HepG2 (cell line): Measurements from ENCODE around the gene EMC9. TPM values are rescaled to one million over a fixed set of nuclear protein-coding genes. Genes with fewer than 3 reads are reported as not detected.

Experiments
- CBFB ChIP-seq: sonication (generic); formaldehyde crosslinking; IDR thresholded peaks from 2 replicates; pipeline ENCODE4 v1.4.0; 2020; ENCODE audit warnings: missing genetic modification reagents
- EP300 ChIP-seq, 3 experiments: sonication (generic) in 1 of 3; formaldehyde crosslinking in 1 of 3; IDR thresholded peaks; 2 replicates each; pipeline versions ENCODE4 v1.5.1 to v1.6.1; 2011 to 2020; ENCODE audit warnings: low read depth in 2 of 3, low read length in 2 of 3, borderline replicate concordance in 1 of 3, improper control_type of control experiment in 1 of 3, mild to moderate bottlenecking in 1 of 3, missing genetic modification reagents in 1 of 3, moderate library complexity in 1 of 3
- FOXO1 ChIP-seq: sonication (generic); formaldehyde crosslinking; IDR thresholded peaks from 2 replicates; pipeline ENCODE4 v1.4.0; 2020; ENCODE audit warnings: missing genetic modification reagents
- FOXP1 ChIP-seq, 2 experiments: fragments of 450-650 bp in 1 of 2; IDR thresholded peaks; 2 replicates each; pipeline ENCODE4 v1.6.1; 2017 to 2018; ENCODE audit warnings: antibody characterized with exemption in 1 of 2
- HES4 ChIP-seq: sonication (generic); formaldehyde crosslinking; IDR thresholded peaks from 2 replicates; pipeline ENCODE4 v1.9.0; 2021; ENCODE audit warnings: mild to moderate bottlenecking, missing genetic modification reagents, borderline replicate concordance
- KLF13 ChIP-seq: sonication (generic); formaldehyde crosslinking; IDR thresholded peaks from 2 replicates; pipeline ENCODE4 v1.4.0; 2020; ENCODE audit warnings: mild to moderate bottlenecking, missing genetic modification reagents
- NCOA1 ChIP-seq: sonication (generic); formaldehyde crosslinking; IDR thresholded peaks from 2 replicates; pipeline ENCODE4 v1.9.0; 2021; ENCODE audit warnings: missing genetic modification reagents
- NFAT5 ChIP-seq: sonication (generic); formaldehyde crosslinking; IDR thresholded peaks from 2 replicates; pipeline ENCODE4 v1.4.0; 2020; ENCODE audit warnings: missing genetic modification reagents
- PCBP2 ChIP-seq: fragments of 200-400 bp; formaldehyde crosslinking; optimal IDR thresholded peaks from 2 replicates; pipeline ENCODE3; 2018; ENCODE audit warnings: low read length, low read depth; ENCODE audit not compliant: poor library complexity, severe bottlenecking
- PRMT3 ChIP-seq: sonication (generic); formaldehyde crosslinking; IDR thresholded peaks from 2 replicates; pipeline ENCODE4 v1.8.1; 2022; ENCODE audit warnings: low read depth, mild to moderate bottlenecking, moderate library complexity, missing genetic modification reagents, borderline replicate concordance
- PRPF4 ChIP-seq: fragments of 200-400 bp; formaldehyde crosslinking; IDR thresholded peaks from 2 replicates; pipeline ENCODE4 v1.6.1; 2016; ENCODE audit warnings: low read length, low read depth; ENCODE audit not compliant: poor library complexity, severe bottlenecking
- RARG ChIP-seq: sonication (generic); formaldehyde crosslinking; IDR thresholded peaks from 2 replicates; pipeline ENCODE4 v1.4.0; 2020; ENCODE audit warnings: low read depth, mild to moderate bottlenecking, missing genetic modification reagents
- RFXAP ChIP-seq: sonication (generic); formaldehyde crosslinking; IDR thresholded peaks from 2 replicates; pipeline ENCODE4 v1.4.0; 2020; ENCODE audit warnings: missing genetic modification reagents, borderline replicate concordance
- SIN3B ChIP-seq: fragments of 150-350 bp; IDR thresholded peaks from 2 replicates; pipeline ENCODE4 v1.6.1; 2014; ENCODE audit warnings: low read length
- XRCC5 ChIP-seq: fragments of 200-400 bp; formaldehyde crosslinking; optimal IDR thresholded peaks from 2 replicates; pipeline ENCODE3; 2017; ENCODE audit warnings: mild to moderate bottlenecking, low read length
- ZBTB7B ChIP-seq: sonication (generic); formaldehyde crosslinking; IDR thresholded peaks from 2 replicates; pipeline ENCODE4 v1.4.0; 2020; ENCODE audit warnings: missing genetic modification reagents
- ZFAT ChIP-seq: sonication (generic); formaldehyde crosslinking; conservative IDR thresholded peaks from 2 replicates; pipeline ENCODE4 v1.8.1; 2023; ENCODE audit warnings: missing genetic modification reagents, inconsistent platforms
- ZMAT3 ChIP-seq: sonication (generic); formaldehyde crosslinking; conservative IDR thresholded peaks from 2 replicates; pipeline ENCODE4 v1.7.0; 2021; ENCODE audit warnings: missing genetic modification reagents
- ZNF138 ChIP-seq: sonication (generic); formaldehyde crosslinking; IDR thresholded peaks from 2 replicates; pipeline ENCODE4 v1.5.0; 2020; ENCODE audit warnings: mild to moderate bottlenecking, low read depth, missing genetic modification reagents
- ZNF317 ChIP-seq: sonication (generic); formaldehyde crosslinking; IDR thresholded peaks from 2 replicates; pipeline ENCODE4 v1.5.0; 2020; ENCODE audit warnings: mild to moderate bottlenecking, missing genetic modification reagents
- ZNF343 ChIP-seq: sonication (generic); formaldehyde crosslinking; IDR thresholded peaks from 2 replicates; pipeline ENCODE4 v1.4.0; 2020; ENCODE audit warnings: mild to moderate bottlenecking, missing genetic modification reagents
- ZNF530 ChIP-seq: sonication (generic); formaldehyde crosslinking; IDR thresholded peaks from 2 replicates; pipeline ENCODE4 v1.5.0; 2020; ENCODE audit warnings: low read depth, mild to moderate bottlenecking, missing genetic modification reagents
- ZNF576 ChIP-seq: sonication (generic); formaldehyde crosslinking; IDR thresholded peaks from 2 replicates; pipeline ENCODE4 v1.4.0; 2020; ENCODE audit warnings: mild to moderate bottlenecking, missing genetic modification reagents
- ZNF772 ChIP-seq: sonication (generic); formaldehyde crosslinking; IDR thresholded peaks from 2 replicates; pipeline ENCODE4 v1.5.0; 2020; ENCODE audit warnings: mild to moderate bottlenecking, missing genetic modification reagents
- ZNF883 ChIP-seq: sonication (generic); formaldehyde crosslinking; IDR thresholded peaks from 2 replicates; pipeline ENCODE4 v1.5.1; 2020; ENCODE audit warnings: mild to moderate bottlenecking, missing genetic modification reagents; ENCODE audit errors: not compliant biosample characterization
- ZSCAN30 ChIP-seq: sonication (generic); formaldehyde crosslinking; IDR thresholded peaks from 2 replicates; pipeline ENCODE4 v1.5.0; 2020; ENCODE audit warnings: mild to moderate bottlenecking, missing genetic modification reagents
- polyA plus RNA-seq, 8 experiments: library from polyadenylated mRNA; depleted of rRNA in 3 of 8; stranded (reverse) in 7 of 8; unstranded in 1 of 8; fragments of >200 nt; fragmentation: Illumina TruSeq in 4 of 8; extraction: Trizol in 4 of 8; gene quantifications; 2 replicates each; pipeline versions ENCODE4 v1.2.1 to v1.2.3, GENCODE V29; 2011 to 2016; ENCODE audit warnings: low read depth in 4 of 8, missing spikeins in 1 of 8, mixed read lengths in 1 of 8; ENCODE audit not compliant: insufficient read depth in 1 of 8
- total RNA-seq, 5 experiments: library from RNA; depleted of rRNA; stranded (reverse); fragments of >200 nt; fragmentation: Illumina TruSeq; extraction: Trizol; gene quantifications; 2 replicates each; pipeline ENCODE4 v1.2.3, GENCODE V29; 2016; ENCODE audit warnings: low read depth in 1 of 5

Gene EMC9
- total and polyA plus RNA-seq, 2 of the 13 experiments (the other 11 are each of a cell fraction or from before 2014, with no cell fraction given): 60.5 to 78.7 TPM

- TF ChIP-seq NFAT5 (CRISPR knock-in tag) (no peak), HES4 (no peak), ZFAT (CRISPR knock-in tag) (no peak), ZMAT3 (CRISPR knock-in tag) (no peak), PRMT3 (CRISPR knock-in tag) (no peak), RFXAP (CRISPR knock-in tag) (0 out of 2 replicates have a peak, but pooled peaks have one; percentile 39), KLF13 (no peak), FOXP1 (IDR thresholded peaks at IDR 0.05) (no peak), FOXP1 (CRISPR knock-in tag; IDR thresholded peaks at IDR 0.05) (no peak), ZNF530 (CRISPR knock-in tag) (no peak), NCOA1 (no peak), SIN3B (no peak), CBFB (no peak; the same call in 1 of the 2 replicates), ZNF883 (CRISPR knock-in tag) (no peak), ZNF576 (CRISPR knock-in tag) (no peak), ZNF317 (CRISPR knock-in tag) (no peak), ZNF343 (CRISPR knock-in tag) (0 out of 2 replicates have a peak, but pooled peaks have one; percentile 58), ZSCAN30 (CRISPR knock-in tag) (no peak), EP300 (IDR thresholded peaks at IDR 0.05; ENCODE audit: low read depth in 2 of 2, low read length in 2 of 2) (no peak), EP300 (CRISPR knock-in tag; IDR thresholded peaks at IDR 0.05; ENCODE audit: borderline replicate concordance) (no peak), ZBTB7B (no peak), ZNF138 (CRISPR knock-in tag) (no peak), FOXO1 (CRISPR knock-in tag) (peak; percentile 31; the same call in 1 of the 2 replicates), PCBP2 (no peak), XRCC5 (no peak), RARG (CRISPR knock-in tag) (no peak), ZNF772 (CRISPR knock-in tag) (no peak), PRPF4 (no peak)
These were observed 48.7 kb downstream of the EMC9 start (continued) for GRCh38 chr14:24092505-24093206.
